Bone marrow (tissue), 2 donors: ENCODE measurements around the gene NUDT14.

Experiments used
- DNase-seq, 2 donors: peaks; one replicate each; lab custom pipeline; 2025; lab: John Stamatoyannopoulos, UW

Gene NUDT14

GRCh38 chr14:105199093-105199492 lies 18.0 kb upstream of the NUDT14 start:
- DNase-seq, result no peak

- no peak for DNase-seq
Observed at GRCh38 chr14:105198588-105198987, 17.5 kb upstream of the NUDT14 start.

DNA sequence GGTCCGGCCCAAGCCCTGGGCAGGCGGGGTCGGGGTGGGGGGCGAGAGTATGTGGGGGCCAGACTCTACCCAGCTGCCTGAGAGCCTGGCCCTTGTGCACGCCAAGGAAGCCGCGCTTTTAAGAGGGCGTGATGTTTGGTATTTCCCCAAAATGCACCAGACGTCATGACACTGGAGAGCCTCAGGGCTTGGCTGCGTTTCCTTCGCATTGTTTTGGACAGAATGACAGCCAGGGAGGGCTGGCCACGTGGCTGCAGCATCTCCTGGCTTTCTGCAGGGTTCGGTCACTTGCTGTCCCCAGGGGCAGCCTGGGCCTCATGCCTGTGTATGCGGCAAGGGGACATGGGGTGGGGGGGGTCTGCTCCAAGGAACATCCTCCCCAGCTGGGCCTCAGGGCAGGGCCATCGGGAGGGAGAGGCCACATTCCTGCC lies 16.1 kb upstream of the NUDT14 start:
- no peak for DNase-seq

DNA sequence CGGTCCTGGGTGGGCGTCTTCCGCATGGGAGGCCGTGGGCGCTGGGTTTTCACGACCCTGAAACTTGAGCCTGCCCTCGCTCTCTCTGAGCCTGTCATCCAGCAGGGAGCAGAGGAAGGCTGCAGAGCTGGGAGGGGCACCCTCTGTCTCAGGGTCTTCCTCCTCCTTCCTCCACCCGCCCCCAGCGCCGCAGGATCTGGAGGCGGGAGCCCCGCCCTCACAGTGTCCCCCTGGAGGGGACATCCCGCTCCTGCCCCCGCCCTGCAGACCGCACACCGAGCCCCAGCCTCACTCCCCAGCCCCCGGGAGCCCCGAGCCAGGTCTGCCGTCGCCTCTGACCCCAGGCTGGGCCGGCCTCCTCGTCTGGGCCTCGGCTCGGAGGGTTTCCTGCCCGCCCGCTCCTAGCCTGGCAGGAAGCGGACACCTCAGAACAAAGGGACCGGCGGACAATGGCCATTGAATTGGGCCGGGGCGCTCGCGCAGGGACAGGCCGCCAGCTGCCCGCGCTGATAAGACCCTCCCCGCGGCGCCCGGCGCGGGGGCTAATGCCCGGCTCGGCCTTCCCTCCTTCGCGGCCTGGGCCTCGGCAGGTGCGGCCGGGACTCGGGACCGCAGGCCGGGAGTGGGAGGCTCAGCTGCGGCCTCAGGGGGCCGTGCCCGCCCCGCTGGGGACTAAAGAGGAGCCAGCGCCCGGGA lies 15.3 kb upstream of the NUDT14 start:
- DNase-seq, result no peak

DNA sequence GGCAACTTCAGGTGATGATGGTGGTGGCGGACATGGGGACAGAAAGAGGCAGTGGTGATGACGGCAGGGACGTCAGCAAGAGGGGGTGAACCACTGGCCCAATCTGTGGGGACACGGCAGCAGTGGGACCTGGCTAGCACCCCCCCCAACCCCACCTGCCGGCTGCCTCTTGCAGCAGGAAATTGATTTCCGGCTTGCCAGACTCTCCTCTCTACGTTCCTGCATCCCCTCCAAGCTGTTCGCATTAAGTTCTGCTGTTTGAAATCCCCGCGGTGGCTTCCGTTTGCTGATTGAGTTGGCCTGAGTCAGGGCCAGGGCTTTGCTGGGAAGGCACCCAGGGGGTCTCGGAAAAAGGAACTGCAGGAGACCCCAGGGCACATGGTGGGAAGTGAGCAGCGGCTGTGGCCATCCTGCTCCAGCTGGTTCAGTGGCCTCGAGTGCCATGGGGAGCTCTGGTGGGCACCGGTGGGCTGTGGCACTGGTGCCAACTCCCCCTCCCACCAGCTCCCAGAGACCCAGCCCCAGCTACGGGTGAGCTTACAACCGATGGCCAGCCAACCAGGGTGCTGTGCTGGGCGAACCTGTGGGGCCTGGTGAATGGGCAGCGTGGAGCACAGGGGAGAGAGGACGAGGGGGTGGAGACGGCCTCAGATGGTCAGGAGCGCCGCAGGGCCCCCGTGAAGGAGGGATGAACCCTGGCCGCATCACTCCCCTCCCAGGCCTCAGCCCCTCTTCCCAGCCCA lies 14.6 kb upstream of the NUDT14 start:
- no peak for DNase-seq

DNA sequence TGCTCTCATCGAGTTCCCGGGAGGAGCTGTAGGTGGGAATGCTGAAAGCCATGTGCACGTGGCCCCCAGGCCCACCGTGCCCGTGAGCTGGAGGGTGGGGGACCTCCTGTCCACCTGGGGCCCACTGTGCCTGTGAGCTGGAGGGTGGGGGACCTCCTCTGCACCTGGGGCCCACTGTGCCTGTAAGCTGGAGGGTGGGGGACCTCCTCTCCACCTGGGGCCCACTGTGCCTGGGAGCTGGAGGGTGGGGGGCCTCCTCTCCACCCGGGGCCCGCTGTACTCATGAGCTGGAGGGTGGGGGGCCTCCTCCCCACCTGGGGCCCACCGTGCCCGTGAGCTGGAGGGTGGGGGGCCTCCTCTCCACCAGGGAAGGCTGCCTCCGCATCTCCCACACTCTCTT lies 13.9 kb upstream of the NUDT14 start:
- no peak for DNase-seq

DNA sequence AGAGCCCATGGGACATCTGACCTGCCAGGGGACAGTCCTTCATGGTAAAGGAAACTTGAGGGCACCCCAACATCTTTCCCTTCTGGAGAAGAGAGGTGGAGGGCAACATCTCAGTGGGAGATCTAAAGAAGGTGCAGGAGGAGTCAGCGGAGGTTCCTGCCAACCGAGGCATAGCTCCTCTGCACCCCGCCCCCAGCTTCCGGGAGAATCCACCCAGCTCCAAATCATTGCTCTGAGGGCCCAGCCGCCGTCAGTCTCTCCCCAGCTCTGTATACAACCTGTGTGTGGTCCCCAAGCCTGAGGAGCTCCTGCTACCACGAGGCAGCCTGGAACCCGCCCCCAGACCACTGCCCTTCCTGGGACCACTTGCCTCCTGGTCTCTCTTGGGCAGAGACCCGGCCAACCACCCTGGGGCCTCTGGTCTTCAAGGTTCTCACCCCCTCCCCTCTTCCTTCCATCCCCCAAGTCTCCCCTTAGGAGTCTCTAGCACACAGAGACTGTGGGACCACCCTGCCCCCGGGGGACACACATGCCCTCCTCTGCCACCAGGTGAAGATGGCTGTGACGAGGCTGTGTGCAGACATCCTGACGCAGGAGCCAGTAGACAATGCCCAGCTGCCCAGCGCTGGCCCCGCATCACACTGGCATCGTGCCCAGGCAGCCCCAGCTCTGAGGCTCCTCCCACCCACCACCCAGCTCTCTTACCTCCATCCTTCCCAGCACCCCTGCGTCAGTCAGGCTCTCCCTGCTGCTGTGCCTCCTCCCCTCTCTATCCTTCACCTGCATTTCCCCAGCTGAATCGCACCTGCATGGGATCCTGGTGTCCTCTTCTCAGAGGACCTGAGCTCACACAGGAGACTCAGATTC lies 13.0 kb upstream of the NUDT14 start:
- DNase-seq, result no peak

DNA sequence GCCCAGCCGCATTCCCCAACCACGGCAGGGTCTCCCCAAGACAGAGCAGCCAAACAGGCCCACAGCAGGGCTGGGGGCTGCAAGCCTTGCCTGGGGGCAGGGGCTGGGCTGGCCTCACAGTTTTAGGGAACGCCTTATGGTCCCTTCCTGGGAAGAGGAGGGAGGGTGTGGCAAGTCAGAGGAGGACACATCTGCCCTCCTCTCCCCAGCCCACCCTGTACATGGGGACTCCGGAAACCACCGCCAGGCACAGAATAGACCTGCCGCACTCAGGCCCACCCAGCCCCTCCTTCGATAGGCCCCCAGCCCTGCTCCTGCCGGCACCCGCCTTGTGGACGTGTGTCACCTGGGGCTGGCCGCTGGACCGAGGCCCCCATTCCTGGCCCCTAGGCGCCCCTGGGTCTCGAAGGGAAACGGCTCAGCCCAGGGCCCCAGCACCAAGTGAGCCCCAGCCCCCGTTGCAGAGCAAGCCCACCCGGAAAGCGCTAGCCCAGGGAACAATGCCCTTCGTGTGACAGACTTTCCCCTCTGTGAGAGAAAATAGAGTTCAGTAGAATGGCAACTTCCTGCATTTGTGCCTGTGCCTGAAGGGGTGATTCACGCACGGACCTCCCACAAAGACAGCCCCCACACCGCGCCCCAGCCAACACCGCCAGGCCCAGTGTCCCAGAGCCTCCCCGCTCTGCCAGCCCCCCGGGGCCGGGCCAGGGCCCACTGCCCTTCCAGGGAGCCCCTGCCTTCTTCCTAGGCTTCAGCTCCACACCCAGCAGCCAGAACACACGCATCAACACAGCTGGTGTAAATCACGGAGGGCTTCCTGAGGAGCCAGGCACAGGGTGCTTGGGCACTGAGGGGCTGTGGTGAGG lies 12.0 kb upstream of the NUDT14 start:
- DNase-seq, result peak in 1 of 2 donors; percentile 63

- no peak for DNase-seq
Observed at GRCh38 chr14:105187935-105188524, 6.9 kb upstream of the NUDT14 start.

- DNase-seq, result no peak
Observed at GRCh38 chr14:105187116-105187515, 6.0 kb upstream of the NUDT14 start.

DNA sequence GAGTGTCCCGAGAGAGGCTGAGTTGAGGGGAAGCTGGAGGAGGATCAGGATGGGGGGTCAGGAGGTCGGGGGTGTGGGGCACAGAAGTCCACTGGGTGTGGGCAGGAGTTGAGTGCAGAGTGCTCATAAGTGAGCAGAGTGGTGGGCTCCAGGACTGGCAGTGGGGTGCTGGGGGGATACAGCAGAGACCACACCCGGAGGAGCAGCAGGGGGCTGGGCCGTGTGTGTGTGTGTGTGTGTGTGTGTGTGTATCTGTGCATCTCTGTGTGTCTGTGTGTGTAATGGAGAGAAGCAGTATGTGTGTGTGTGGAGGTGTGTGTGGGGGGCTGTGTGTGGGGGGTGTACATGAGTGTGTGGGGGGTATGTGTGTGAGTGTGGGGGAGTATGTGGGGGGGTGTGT lies 4.9 kb upstream of the NUDT14 start:
- DNase-seq, result no peak

DNA sequence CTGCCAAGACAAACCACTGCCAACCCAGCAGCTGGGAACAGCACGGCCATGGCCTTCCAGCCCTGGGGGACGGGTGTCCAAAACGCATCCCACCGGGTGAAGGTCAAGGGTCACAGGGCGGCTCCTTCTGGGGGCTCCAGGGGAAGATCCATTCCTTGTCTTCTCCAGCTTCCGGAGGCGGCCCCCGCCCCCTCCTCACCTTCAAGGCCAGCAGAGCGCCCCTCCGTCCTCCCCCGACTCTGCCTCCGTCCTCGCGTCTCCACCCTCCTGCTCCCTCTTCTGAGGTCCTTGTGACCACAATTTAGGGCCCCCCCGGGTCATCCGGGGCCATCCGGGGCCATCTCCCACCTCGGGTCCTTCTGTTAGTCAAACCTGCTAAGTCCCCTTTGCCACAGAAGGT lies 3.9 kb upstream of the NUDT14 start:
- no peak for DNase-seq

DNA sequence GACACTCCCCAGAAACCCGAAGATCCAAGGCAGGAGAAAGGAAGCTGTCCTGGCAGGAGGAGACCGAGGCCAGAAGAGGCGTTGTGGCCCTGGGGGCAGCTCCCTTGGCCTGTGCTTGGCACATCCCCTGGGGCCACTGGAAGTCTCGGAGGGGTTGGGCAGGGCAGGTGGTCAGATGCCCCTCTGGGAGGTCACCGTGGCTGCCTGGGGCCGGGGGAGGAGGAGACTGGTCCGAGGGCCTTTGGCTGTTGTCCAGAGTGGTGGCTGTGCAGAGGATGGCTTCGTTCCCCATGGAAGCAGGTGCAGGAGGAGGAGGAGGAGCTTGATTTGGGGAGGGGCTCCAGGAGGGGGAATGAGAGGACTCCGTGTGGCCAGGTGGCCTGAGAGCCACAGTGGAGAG lies 3.3 kb upstream of the NUDT14 start:
- no peak for DNase-seq

- DNase-seq, result no peak
Observed at GRCh38 chr14:105182296-105183020, 1.3 kb upstream of the NUDT14 start.

DNA sequence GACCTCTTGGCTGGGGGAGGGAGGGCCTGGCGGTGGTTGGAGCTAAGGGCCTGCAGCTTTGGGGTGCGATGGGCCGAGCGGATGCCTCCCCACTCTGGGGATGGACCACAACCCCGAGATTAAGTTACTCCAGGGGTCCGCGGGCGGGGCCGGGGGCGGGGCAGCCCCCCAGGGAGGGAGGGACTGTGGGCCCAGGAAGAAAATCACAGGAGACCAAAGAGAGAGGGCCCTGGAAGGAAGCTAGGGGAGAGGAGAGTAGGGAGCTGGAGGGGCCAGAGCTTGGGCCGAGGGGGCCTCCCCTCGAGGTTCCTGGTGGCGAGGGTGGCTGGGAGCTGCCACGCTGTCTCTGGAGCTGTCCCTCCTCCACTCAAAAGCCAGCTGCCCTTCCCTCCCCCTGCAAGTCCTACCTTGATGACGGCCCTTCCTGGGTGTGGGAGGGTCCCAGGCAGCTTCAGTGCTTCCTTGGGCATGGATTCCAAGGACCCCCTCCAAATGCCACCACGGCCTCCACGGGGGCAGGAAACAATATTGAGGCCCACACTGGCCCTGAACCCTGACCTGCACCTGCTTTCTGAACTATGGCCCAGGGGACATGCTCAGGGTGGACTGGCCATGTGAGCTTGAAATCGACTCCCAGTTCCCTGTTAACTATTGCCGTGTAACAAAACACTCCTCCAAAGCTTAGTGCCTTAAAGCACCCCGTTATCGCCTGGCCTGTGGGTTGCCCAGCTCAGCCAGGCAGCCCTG lies 610 bp upstream of the NUDT14 start:
- DNase-seq, result no peak

DNA sequence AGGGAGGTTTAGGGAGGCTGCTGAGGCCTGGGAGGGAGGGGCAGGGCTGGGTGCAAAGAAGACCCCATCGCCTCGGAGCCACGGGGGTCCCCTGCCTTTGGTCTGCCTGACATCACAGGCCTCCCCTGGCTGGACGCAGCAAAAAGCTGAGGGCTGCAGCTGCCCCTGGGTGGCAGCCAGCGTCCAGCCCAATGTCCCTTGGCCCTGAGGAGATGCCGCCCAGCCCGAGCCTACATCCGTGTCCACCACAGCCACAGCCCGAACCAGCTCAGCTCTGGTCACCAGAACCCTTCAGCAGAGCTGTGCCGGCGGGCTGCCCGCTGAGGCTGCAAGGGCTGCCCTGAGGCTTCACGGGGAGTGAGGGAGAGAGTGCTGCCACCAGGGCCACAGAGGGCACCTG lies 1.9 kb downstream of the NUDT14 start:
- no peak for DNase-seq

DNA sequence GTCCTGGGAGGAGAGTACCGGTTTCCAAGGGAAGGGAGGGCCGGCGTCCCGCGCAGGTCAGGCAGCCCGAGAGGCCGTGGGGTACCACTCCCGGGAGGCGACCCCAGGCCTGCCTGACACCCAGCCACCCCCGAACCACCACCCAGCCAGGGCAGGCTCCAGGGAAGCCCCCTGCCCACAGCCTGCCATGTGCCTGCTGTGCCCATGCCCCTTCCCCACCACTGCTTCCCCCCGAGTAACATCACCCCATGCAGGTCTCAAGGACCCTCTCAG lies 2.3 kb downstream of the NUDT14 start:
- no peak for DNase-seq

- no peak for DNase-seq
Observed at GRCh38 chr14:105178069-105178867, 2.8 kb downstream of the NUDT14 start.

- no peak for DNase-seq
Observed at GRCh38 chr14:105177082-105177481, 4.0 kb downstream of the NUDT14 start.
